Tibial nerve (tissue), 4 donors: ENCODE data around the gene RBBP5. TPM values are rescaled to one million over a fixed set of nuclear protein-coding genes. Genes with fewer than 3 reads are reported as not detected.

Experiments
- DNase-seq, 2 donors: peaks; one replicate each; pipeline ENCODE4 v3.0.0-alpha.2; 2019; ENCODE audit warnings: low spot score in 2 of 2
- H3K27ac ChIP-seq, 4 donors: fragments of 200-600 bp; sonication (generic) in 3 of 4; one replicate each; pipeline ENCODE4 v1.5.1; 2017 to 2019; ENCODE audit warnings: mild to moderate bottlenecking in 1 of 4
- H3K27me3 ChIP-seq, 2 donors: fragments of 200-600 bp; sonication (generic) in 1 of 2; one replicate each; pipeline versions ENCODE4 v1.5.1 to v1.6.0; 2017 to 2019
- H3K36me3 ChIP-seq, 3 donors: fragments of 200-600 bp; sonication (generic); one replicate each; pipeline ENCODE4 v1.5.1; 2018 to 2019
- H3K4me1 ChIP-seq, 4 donors: fragments of 200-600 bp; sonication (generic) in 3 of 4; one replicate each; pipeline ENCODE4 v1.5.1; 2017 to 2019
- H3K4me3 ChIP-seq, 4 donors: fragments of 200-600 bp; sonication (generic) in 3 of 4; one replicate each; pipeline ENCODE4 v1.5.1; 2017 to 2019; ENCODE audit warnings: mild to moderate bottlenecking in 1 of 4, moderate library complexity in 1 of 4
- H3K9me3 ChIP-seq, 4 donors: fragments of 200-600 bp; sonication (generic) in 3 of 4; one replicate each; pipeline ENCODE4 v1.5.1; 2017 to 2019
- EP300 ChIP-seq, 2 donors: sonication (generic); formaldehyde crosslinking; IDR thresholded peaks; one replicate each; pipeline ENCODE4 v1.6.1; 2017; ENCODE audit warnings: antibody characterized with exemption in 2 of 2, mild to moderate bottlenecking in 1 of 2
- POLR2A ChIP-seq, 2 donors: fragments of 450-650 bp; IDR thresholded peaks; one replicate each; pipeline ENCODE4 v1.6.1; 2017; ENCODE audit warnings: antibody characterized with exemption in 2 of 2, mild to moderate bottlenecking in 2 of 2, moderate library complexity in 2 of 2
- WGBS, 2 donors: methylation state at CpG; one replicate each; pipeline ENCODE4 v1.1.5; 2018; 5-methylcytosine and 5-hydroxymethylcytosine counted together
- total RNA-seq, 4 donors: library from RNA; depleted of rRNA; stranded (reverse); fragments of >200 nt; gene quantifications; one replicate each; pipeline ENCODE4 v1.1.0, GENCODE V29; 2016
- TF ChIP-seq, protein P1 (sequence below), 5 experiments: fragments of 200-600 bp in 3 of 5; fragments of 450-650 bp in 2 of 5; sonication (generic) in 3 of 5; IDR thresholded peaks; one replicate each; pipeline ENCODE4 v1.5.1; 2016 to 2019; ENCODE audit warnings: antibody characterized with exemption in 5 of 5, mild to moderate bottlenecking in 3 of 5, moderate library complexity in 2 of 5

Gene RBBP5
- total RNA-seq, 4 donors from 2014 or later = 12.5 to 18.4 (median 14.4) TPM

GRCh38 chr1:205072286-205072685 is 49.5 kb downstream of the RBBP5 start:
- Histone ChIP-seq H3K9me3 (no peaks in the 10 kb centered on the region), H3K27ac (no peak overlapping the region), H3K36me3 (peaks cover 0 to 32% (median 0%) of the 10 kb centered on the region in 3 donors), H3K4me1 (peaks cover 0 to 8% (median 0%) of the 10 kb centered on the region in 4 donors), H3K4me3 (no peak overlapping the region), H3K27me3 (no peaks in the 10 kb centered on the region)
- 85 to 89% methylated on average over 9 of the region's 9 CpGs for WGBS, 2 donors
- no peak for TF ChIP-seq EP300 (IDR thresholded peaks at IDR 0.05)
- TF ChIP-seq, protein P1, sequence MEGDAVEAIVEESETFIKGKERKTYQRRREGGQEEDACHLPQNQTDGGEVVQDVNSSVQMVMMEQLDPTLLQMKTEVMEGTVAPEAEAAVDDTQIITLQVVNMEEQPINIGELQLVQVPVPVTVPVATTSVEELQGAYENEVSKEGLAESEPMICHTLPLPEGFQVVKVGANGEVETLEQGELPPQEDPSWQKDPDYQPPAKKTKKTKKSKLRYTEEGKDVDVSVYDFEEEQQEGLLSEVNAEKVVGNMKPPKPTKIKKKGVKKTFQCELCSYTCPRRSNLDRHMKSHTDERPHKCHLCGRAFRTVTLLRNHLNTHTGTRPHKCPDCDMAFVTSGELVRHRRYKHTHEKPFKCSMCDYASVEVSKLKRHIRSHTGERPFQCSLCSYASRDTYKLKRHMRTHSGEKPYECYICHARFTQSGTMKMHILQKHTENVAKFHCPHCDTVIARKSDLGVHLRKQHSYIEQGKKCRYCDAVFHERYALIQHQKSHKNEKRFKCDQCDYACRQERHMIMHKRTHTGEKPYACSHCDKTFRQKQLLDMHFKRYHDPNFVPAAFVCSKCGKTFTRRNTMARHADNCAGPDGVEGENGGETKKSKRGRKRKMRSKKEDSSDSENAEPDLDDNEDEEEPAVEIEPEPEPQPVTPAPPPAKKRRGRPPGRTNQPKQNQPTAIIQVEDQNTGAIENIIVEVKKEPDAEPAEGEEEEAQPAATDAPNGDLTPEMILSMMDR (IDR thresholded peaks at IDR 0.05) = no peak
- no peak for TF ChIP-seq POLR2A (IDR thresholded peaks at IDR 0.05)
- DNase-seq = no peak

GRCh38 chr1:205071801-205072200 is 50.0 kb downstream of the RBBP5 start:
- WGBS, 2 donors = 83 to 87% methylated on average over 9 to 12 of the region's 12 CpGs
- Histone ChIP-seq H3K36me3 (peaks cover 0 to 32% (median 0%) of the 10 kb centered on the region in 3 donors), H3K4me3 (no peak overlapping the region), H3K27me3 (no peaks in the 10 kb centered on the region), H3K27ac (no peak overlapping the region), H3K4me1 (peaks cover 0 to 8% (median 0%) of the 10 kb centered on the region in 4 donors), H3K9me3 (no peaks in the 10 kb centered on the region)
- TF ChIP-seq, protein P1 (IDR thresholded peaks at IDR 0.05) = no peak
- TF ChIP-seq EP300 (IDR thresholded peaks at IDR 0.05) = no peak
- DNase-seq = no peak

GRCh38 chr1:205071028-205071409 is 50.8 kb downstream of the RBBP5 start:
- Histone ChIP-seq H3K4me1 (peaks cover 0 to 8% (median 0%) of the 10 kb centered on the region in 4 donors), H3K27ac (no peak overlapping the region), H3K4me3 (no peak overlapping the region), H3K9me3 (no peaks in the 10 kb centered on the region), H3K27me3 (no peaks in the 10 kb centered on the region), H3K36me3 (peaks cover 0 to 32% (median 0%) of the 10 kb centered on the region in 3 donors)
- DNase-seq = no peak
- WGBS, 2 donors = 81 to 98% methylated on average over 2 of the region's 2 CpGs
- TF ChIP-seq, protein P1 (IDR thresholded peaks at IDR 0.05) = no peak
- TF ChIP-seq EP300 (IDR thresholded peaks at IDR 0.05) (no peak), POLR2A (IDR thresholded peaks at IDR 0.05) (no peak)

DNA sequence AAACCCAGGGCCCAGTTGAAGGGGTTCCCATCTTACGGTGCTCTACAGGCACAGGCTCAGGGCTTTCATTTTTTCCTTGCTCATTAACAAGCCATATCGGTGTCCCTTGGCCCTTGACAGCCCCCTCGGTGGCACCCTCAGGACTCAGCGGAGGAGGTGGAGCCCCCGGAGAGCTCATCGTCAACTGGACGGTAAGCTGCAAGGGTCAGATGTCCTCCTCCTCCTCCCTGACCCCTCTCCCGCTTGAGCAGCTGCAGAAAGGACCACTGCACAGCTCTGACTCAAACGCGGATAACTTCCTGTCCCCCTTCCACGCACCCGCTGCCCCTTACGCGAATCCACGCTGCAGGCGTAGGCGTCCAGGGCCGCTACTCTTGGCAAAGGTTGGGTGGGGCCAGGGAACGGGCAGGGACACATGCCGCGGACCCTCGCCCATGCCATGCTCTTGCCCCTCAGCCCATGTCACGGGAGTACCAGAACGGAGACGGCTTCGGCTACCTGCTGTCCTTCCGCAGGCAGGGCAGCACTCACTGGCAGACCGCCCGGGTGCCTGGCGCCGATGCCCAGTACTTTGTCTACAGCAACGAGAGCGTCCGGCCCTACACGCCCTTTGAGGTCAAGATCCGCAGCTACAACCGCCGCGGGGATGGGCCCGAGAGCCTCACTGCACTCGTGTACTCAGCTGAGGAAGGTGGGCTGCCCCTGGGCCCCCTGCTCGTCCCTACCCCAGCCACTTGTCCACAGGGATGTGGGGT is 52.2 kb downstream of the RBBP5 start:
- WGBS, 2 donors = 77 to 79% methylated on average over 36 to 41 of the region's 42 CpGs
- no peak for DNase-seq
- no peaks in the 10 kb centered on the region for H3K9me3 ChIP-seq
- peaks cover 0 to 8% (median 0%) of the 10 kb centered on the region in 4 donors for H3K4me1 ChIP-seq
- TF ChIP-seq POLR2A (IDR thresholded peaks at IDR 0.05) (no peak), EP300 (IDR thresholded peaks at IDR 0.05) (no peak)
- TF ChIP-seq, protein P1 (IDR thresholded peaks at IDR 0.05) = no peak
- no peaks in the 10 kb centered on the region for H3K27me3 ChIP-seq
- no peak overlapping the region for H3K4me3 ChIP-seq
- no peak overlapping the region for H3K27ac ChIP-seq
- H3K36me3 ChIP-seq = peaks cover 0 to 32% (median 0%) of the 10 kb centered on the region in 3 donors

GRCh38 chr1:205068457-205069040 is 53.2 kb downstream of the RBBP5 start:
- Histone ChIP-seq H3K27me3 (no peaks in the 10 kb centered on the region), H3K4me1 (peaks cover 0 to 8% (median 0%) of the 10 kb centered on the region in 4 donors), H3K36me3 (peaks cover 0 to 25% (median 0%) of the 10 kb centered on the region in 3 donors), H3K9me3 (no peaks in the 10 kb centered on the region), H3K4me3 (no peak overlapping the region), H3K27ac (no peak overlapping the region)
- DNase-seq = no peak
- no peak for TF ChIP-seq POLR2A (IDR thresholded peaks at IDR 0.05)
- TF ChIP-seq, protein P1 (IDR thresholded peaks at IDR 0.05) = no peak
- no peak for TF ChIP-seq EP300 (IDR thresholded peaks at IDR 0.05)
- WGBS, 2 donors = 13 to 25% methylated on average over 2 of the region's 2 CpGs
